SK-N-MC (cell line): Measurements from ENCODE around the gene ADRB2.
"Not testable (repeated sequence)": the region's sequence is repeated elsewhere in the genome, so short reads cannot be mapped to it uniquely, and the experiment has no call there.

ENCODE experiments used
- DNase-seq: peaks from one replicate; pipeline ENCODE4 v3.0.0-alpha.2; 2011; ENCODE audit warnings: low read depth, low spot score
- H3K27ac ChIP-seq: fragments of 200-600 bp; sonication (generic); 2 replicates; pipeline ENCODE4 v1.5.1; 2016; ENCODE audit warnings: mixed run types
- H3K36me3 ChIP-seq: fragments of 200-600 bp; sonication (generic); 2 replicates; pipeline ENCODE4 v1.6.1; 2017; ENCODE audit warnings: antibody characterized with exemption, low read length, mixed read lengths; ENCODE audit not compliant: insufficient read depth
- H3K4me3 ChIP-seq: fragments of 200-600 bp; sonication (generic); 2 replicates; pipeline ENCODE4 v1.5.1; 2016
- H3K9ac ChIP-seq: fragments of 200-600 bp; sonication (generic); 2 replicates; pipeline ENCODE4 v1.8.0; 2017; ENCODE audit warnings: mixed run types, mixed read lengths; ENCODE audit not compliant: insufficient read length
- H3K9me3 ChIP-seq: fragments of 200-600 bp; sonication (generic); 2 replicates; pipeline ENCODE4 v1.6.1; 2017; ENCODE audit warnings: low read depth, mild to moderate bottlenecking, antibody characterized with exemption, low read length, moderate library complexity, mixed read lengths
- EZH2 ChIP-seq: fragments of 200-600 bp; sonication (generic); IDR thresholded peaks from one replicate; pipeline ENCODE4 v1.6.1; 2017; ENCODE audit warnings: antibody characterized with exemption
- FOXP2 ChIP-seq: optimal IDR thresholded peaks from 2 replicates; pipeline ENCODE3; 2011; ENCODE audit warnings: mild to moderate bottlenecking, moderate library complexity; ENCODE audit not compliant: insufficient read depth; ENCODE audit errors: extremely low read length, control extremely low read depth
- POLR2AphosphoS5 ChIP-seq: IDR thresholded peaks from 2 replicates; pipeline ENCODE4 v1.6.1; 2012; ENCODE audit warnings: mild to moderate bottlenecking, low read depth, low read length, borderline replicate concordance

The ADRB2 gene

GRCh38 chr5:148798786-148799185 lies 27.6 kb upstream of the ADRB2 start:
- Histone ChIP-seq H3K4me3 (no peak overlapping the region), H3K27ac (no peak overlapping the region), H3K36me3 (no peaks in the 10 kb centered on the region), H3K9ac (no peak overlapping the region), H3K9me3 (no peaks in the 10 kb centered on the region)
- DNase-seq = no peak
- TF ChIP-seq POLR2AphosphoS5 (no peak), EZH2 (no peak), FOXP2 (no peak)

DNA sequence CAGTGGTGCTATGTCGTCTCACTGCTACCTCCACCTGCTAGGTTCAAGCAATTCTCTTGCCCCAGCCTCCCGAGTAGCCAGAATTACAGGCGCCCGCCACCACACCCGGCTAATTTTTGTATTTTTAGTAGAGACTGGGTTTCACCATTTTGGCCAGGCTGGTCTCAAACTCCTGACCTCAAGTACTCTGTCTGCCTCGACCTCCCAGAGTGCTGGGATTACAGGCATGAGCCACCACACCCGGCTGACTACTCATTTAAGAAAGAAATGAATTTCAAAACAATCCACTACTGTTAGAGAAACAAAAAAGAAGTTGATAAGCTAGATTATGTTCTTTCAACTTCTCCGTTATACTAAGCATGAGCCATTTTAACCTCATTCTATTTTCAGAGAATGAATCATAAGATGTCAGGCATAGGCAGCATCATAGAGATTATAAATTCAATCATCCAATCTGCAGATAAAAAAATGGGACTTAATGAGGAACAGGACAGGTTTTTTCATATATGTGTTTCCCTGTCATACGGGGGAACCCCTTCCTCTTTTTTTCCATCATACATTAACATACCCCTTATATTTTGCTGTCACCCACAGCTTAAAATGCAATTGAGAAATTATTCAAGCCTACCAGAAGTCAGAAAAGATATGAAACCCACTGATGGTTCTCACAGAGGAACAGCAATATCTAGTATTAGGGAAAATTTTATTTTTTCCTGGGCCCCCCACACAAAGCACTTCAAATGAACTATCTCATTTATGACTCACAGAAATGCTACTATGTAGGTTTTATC lies 26.5 kb upstream of the ADRB2 start:
- DNase-seq = no peak
- no peak for TF ChIP-seq EZH2
- TF ChIP-seq POLR2AphosphoS5 = no peak
- TF ChIP-seq FOXP2 = no peak
- Histone ChIP-seq H3K36me3 (no peaks in the 10 kb centered on the region), H3K9me3 (no peaks in the 10 kb centered on the region), H3K27ac (no peak overlapping the region), H3K4me3 (no peak overlapping the region), H3K9ac (no peak overlapping the region)

DNA sequence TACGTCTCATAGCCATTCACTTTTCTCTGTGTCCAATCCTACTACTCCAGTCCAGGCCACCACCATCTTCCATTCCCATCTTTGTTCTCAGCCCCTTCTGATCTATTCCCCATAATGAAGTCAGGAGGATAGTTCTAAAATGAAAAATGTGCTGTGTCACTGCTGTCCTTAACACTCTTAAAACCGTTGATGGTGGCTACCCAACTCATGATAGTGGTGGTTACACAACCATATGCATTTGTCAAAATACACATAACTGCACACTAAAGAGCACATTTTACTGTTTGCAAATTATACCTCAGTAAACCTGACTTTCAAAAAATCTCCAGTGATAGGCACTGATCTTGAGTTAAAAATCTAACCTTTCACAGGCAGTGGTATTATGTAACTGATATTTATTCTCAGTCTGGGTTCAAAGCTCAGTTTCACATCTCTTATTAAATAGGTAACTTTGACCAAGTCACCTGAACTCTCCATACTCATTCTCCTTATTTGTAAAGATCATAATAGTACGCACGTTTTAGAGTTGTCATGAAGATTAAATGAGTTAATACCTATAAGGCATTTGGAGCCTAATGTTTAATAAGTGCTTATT lies 24.6 kb upstream of the ADRB2 start:
- H3K27ac ChIP-seq = no peak overlapping the region
- no peak overlapping the region for H3K9ac ChIP-seq
- no peak for DNase-seq
- TF ChIP-seq FOXP2 (no peak), POLR2AphosphoS5 (no peak), EZH2 (no peak)
- no peak overlapping the region for H3K4me3 ChIP-seq
- no peaks in the 10 kb centered on the region for H3K9me3 ChIP-seq
- no peaks in the 10 kb centered on the region for H3K36me3 ChIP-seq

- H3K4me3 ChIP-seq, H3K36me3 ChIP-seq, DNase-seq, H3K27ac ChIP-seq, H3K9me3 ChIP-seq, H3K9ac ChIP-seq: not testable (repeated sequence)
Measured at GRCh38 chr5:148803451-148803850, 23.0 kb upstream of the ADRB2 start.

- no peak for TF ChIP-seq EZH2
- no peak for TF ChIP-seq POLR2AphosphoS5
- no peak for DNase-seq
- no peak overlapping the region for H3K9ac ChIP-seq
- H3K27ac ChIP-seq = no peak overlapping the region
- H3K36me3 ChIP-seq = no peaks in the 10 kb centered on the region
- H3K4me3 ChIP-seq = no peak overlapping the region
- H3K9me3 ChIP-seq = no peaks in the 10 kb centered on the region
Measured at GRCh38 chr5:148804393-148804792, 22.0 kb upstream of the ADRB2 start.

GRCh38 chr5:148805326-148806290 lies 20.8 kb upstream of the ADRB2 start:
- no peak for DNase-seq
- Histone ChIP-seq H3K9ac (no peak overlapping the region), H3K36me3 (no peaks in the 10 kb centered on the region), H3K9me3 (no peaks in the 10 kb centered on the region), H3K4me3 (no peak overlapping the region), H3K27ac (no peak overlapping the region)
- no peak for TF ChIP-seq POLR2AphosphoS5
- TF ChIP-seq EZH2 = no peak
- TF ChIP-seq FOXP2 = no peak

DNA sequence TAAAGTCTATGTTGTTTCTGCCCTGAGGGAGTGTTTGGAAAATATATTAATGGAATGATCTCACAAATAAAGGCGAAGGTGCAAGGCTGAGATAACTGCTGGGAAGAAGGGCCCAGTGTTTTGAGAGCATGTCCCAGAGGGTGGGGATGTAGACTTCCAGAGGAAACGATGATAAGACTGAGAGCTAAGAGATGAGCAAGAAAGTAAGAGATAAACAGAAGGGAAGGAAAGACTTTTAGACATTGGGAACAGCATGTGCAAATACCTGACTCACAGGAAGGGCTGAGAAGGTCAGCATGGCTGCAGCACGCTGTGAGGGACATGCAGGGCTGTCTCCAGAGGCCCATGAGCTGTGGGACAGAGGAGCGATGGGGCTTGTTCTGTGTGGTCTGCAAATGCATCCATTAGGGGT lies 19.9 kb upstream of the ADRB2 start:
- TF ChIP-seq EZH2 = no peak
- no peaks in the 10 kb centered on the region for H3K9me3 ChIP-seq
- no peaks in the 10 kb centered on the region for H3K36me3 ChIP-seq
- no peak for DNase-seq
- no peak overlapping the region for H3K27ac ChIP-seq
- H3K9ac ChIP-seq = no peak overlapping the region
- no peak overlapping the region for H3K4me3 ChIP-seq

- no peak overlapping the region for H3K9ac ChIP-seq
- no peaks in the 10 kb centered on the region for H3K36me3 ChIP-seq
- H3K9me3 ChIP-seq = no peaks in the 10 kb centered on the region
- DNase-seq = no peak
- H3K27ac ChIP-seq = no peak overlapping the region
- no peak overlapping the region for H3K4me3 ChIP-seq
- TF ChIP-seq POLR2AphosphoS5 (no peak), EZH2 (no peak), FOXP2 (no peak)
Measured at GRCh38 chr5:148807851-148808250, 18.6 kb upstream of the ADRB2 start.
